Activated CD8-positive, alpha-beta memory T cell treated with anti-CD3 and anti-CD28 coated beads, Interleukin-2, amount 10 ng/mL, durations not matched to agents 7 days and 5 days (primary cell): ENCODE data around the gene GNB3. TPM values are rescaled to one million over a fixed set of nuclear protein-coding genes. Genes with fewer than 3 reads are reported as not detected.
A peak's percentile ranks its signal among the peaks of the same experiment; 100 is the strongest.
"Not testable (repeated sequence)": the region's sequence is repeated elsewhere in the genome, so short reads cannot be mapped to it uniquely, and the experiment has no call there.

Experiments used
- ATAC-seq: fragments of 150-1000 bp; cut with Tn5 transposase; one replicate; pipeline ENCODE4 v1.10.0; 2021; ENCODE audit warnings: moderate library complexity
- CTCF ChIA-PET: fragments of 350-600 bp; sonication (Branson Sonifier 250); formaldehyde crosslinking; loops from one replicate; lab custom pipeline; 2021; ENCODE audit warnings: antibody characterized with exemption; lab: Charles Lee
- DNase-seq: peaks from one replicate; pipeline ENCODE4 v3.0.0-alpha.2; 2020
- H3K27ac Mint-ChIP-seq: one replicate; pipeline ENCODE4 v1.8.0; 2021; ENCODE audit warnings: mild to moderate bottlenecking, mixed read lengths
- H3K27me3 Mint-ChIP-seq: one replicate; pipeline ENCODE4 v1.8.0; 2021; ENCODE audit warnings: mixed read lengths
- H3K36me3 Mint-ChIP-seq: one replicate; pipeline ENCODE4 v1.8.0; 2021; ENCODE audit warnings: mild to moderate bottlenecking, mixed read lengths
- H3K4me1 Mint-ChIP-seq: one replicate; pipeline ENCODE4 v1.8.0; 2021; ENCODE audit warnings: mixed read lengths
- H3K4me3 Mint-ChIP-seq: one replicate; pipeline ENCODE4 v1.8.0; 2021; ENCODE audit warnings: mild to moderate bottlenecking, moderate library complexity, mixed read lengths
- H3K9me3 Mint-ChIP-seq: one replicate; pipeline ENCODE4 v1.8.0; 2022; ENCODE audit warnings: low read depth, mixed read lengths
- total RNA-seq, 2 experiments: library from RNA; stranded (reverse); gene quantifications; one replicate each; pipeline ENCODE4 v1.2.3, GENCODE V29; 2021

GNB3 gene
- total RNA-seq, 2 experiments from 2014 or later = 0.12 TPM; not detected in 1

GRCh38 chr12:6869049-6870021 is 28.6 kb downstream of the GNB3 start:
- no peaks in the 10 kb centered on the region for H3K9me3 Mint-ChIP-seq
- H3K27ac Mint-ChIP-seq = peak overlapping the region; percentile 88
- H3K4me3 Mint-ChIP-seq = peak overlapping the region; percentile 98
- peaks cover 51% of the 10 kb centered on the region for H3K4me1 Mint-ChIP-seq
- CTCF ChIA-PET = interaction anchor here (0.6 to 4.9 kb wide), 35 partner anchors 9 to 264 kb away, joined by 3 to 55 read pairs (median 5); partner anchors contain the start of genes C12orf57, C1RL, CDCA3 and COPS7A
- DNase-seq (peak; percentile 91), ATAC-seq (no peak)
- no peaks in the 10 kb centered on the region for H3K27me3 Mint-ChIP-seq
- peaks cover 54% of the 10 kb centered on the region for H3K36me3 Mint-ChIP-seq

- Mint-ChIP-seq H3K4me1 (peaks cover 57% of the 10 kb centered on the region), H3K4me3 (peak overlapping the region; percentile 98), H3K36me3 (peaks cover 50% of the 10 kb centered on the region), H3K27ac (peak overlapping the region; percentile 41)
- CTCF ChIA-PET = interaction anchor here (0.9 to 7.3 kb wide), 14 partner anchors 10 to 239 kb away, joined by 3 to 90 read pairs (median 8); partner anchors contain the start of genes C12orf57, C1RL, CDCA3 and RNU7-1
- not testable (repeated sequence) for H3K9me3 Mint-ChIP-seq, ATAC-seq, H3K27me3 Mint-ChIP-seq, DNase-seq
Observed at GRCh38 chr12:6870304-6870703, 29.6 kb downstream of the GNB3 start.

DNA sequence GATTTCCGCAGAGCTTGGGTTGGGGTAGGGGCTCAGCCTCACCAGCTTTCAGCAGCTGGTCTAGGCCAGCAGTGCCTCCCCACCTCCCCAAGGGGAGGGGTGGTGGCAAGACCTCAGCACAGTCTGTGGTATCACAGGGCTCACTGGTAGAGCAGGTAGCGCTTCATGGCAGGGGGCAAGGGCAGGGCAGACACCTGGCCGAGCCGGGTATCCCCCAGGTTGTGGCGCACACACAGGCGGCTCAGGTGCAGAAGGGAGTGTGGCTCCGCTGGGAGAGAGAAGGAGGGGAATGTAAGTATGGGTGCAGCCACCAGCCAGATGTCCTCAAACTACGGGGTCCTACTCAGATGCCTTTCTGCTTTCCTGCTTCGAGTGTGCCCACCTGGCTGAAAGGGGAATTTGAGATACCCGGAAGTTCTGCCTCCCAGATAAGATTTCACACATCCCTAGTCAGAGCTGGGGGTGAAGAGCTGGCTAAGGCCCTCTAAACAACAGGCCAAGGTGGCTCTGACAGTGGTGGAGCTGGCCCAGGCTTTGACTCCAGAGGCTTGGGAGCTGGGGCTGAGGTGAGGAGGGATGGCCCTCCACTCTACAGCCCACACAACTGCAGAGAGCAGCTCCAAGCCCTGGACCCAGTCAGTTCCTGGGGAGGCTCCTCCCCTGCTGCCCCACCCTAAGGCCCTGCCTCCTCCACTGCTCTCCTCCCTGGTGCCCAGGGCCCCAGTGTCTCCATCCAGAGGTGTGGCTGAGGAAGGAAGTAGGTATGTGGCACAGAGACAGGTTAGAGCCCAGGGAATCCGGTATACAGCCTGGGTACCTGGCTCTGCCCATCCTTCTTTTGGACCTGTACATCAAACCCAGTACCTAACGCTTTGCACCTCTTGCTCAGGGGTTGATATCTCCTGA is 30.6 kb downstream of the GNB3 start:
- H3K27me3 Mint-ChIP-seq = no peaks in the 10 kb centered on the region
- H3K9me3 Mint-ChIP-seq = no peaks in the 10 kb centered on the region
- peak overlapping the region; percentile 91 for H3K27ac Mint-ChIP-seq
- DNase-seq = peak; percentile 71
- H3K4me1 Mint-ChIP-seq = peaks cover 60% of the 10 kb centered on the region
- H3K36me3 Mint-ChIP-seq = peaks cover 50% of the 10 kb centered on the region
- peak overlapping the region; percentile 77 for H3K4me3 Mint-ChIP-seq
- CTCF ChIA-PET = interaction anchor here (1.1 to 7.3 kb wide), 30 partner anchors 9 to 318 kb away, joined by 3 to 90 read pairs (median 10); partner anchors contain the start of genes C12orf57, CDCA3, COPS7A and LAG3
- ATAC-seq = peak; percentile 6

GRCh38 chr12:6872073-6873048 is 31.6 kb downstream of the GNB3 start:
- Mint-ChIP-seq H3K27ac (peak overlapping the region; percentile 91), H3K9me3 (no peaks in the 10 kb centered on the region), H3K27me3 (no peaks in the 10 kb centered on the region), H3K4me3 (peak overlapping the region; percentile 77), H3K36me3 (peaks cover 55% of the 10 kb centered on the region), H3K4me1 (peaks cover 57% of the 10 kb centered on the region)
- CTCF ChIA-PET = interaction anchor here (0.5 to 7.3 kb wide), 63 partner anchors 8 to 337 kb away, joined by 3 to 90 read pairs (median 5); partner anchors contain the start of genes C12orf57, C1RL, CDCA3 and COPS7A
- DNase-seq (peak; percentile 91), ATAC-seq (peak; percentile 32)

- DNase-seq (peak; percentile 99), ATAC-seq (peak; percentile 79)
- peak within 1 kb of the TSS; percentile 91 for H3K27ac Mint-ChIP-seq
- H3K4me1 Mint-ChIP-seq = peaks cover 58% of the 10 kb centered on the region
- H3K27me3 Mint-ChIP-seq = no peaks in the 10 kb centered on the region
- peak within 1 kb of the TSS; percentile 77 for H3K4me3 Mint-ChIP-seq
- peaks cover 51% of the 10 kb centered on the region for H3K36me3 Mint-ChIP-seq
- CTCF ChIA-PET = interaction anchor here (0.5 to 7.3 kb wide), 54 partner anchors 8 to 336 kb away, joined by 3 to 90 read pairs (median 6); partner anchors contain the start of genes C12orf57, C1RL, CDCA3 and COPS7A
- H3K9me3 Mint-ChIP-seq = no peaks in the 10 kb centered on the region
Observed at GRCh38 chr12:6873094-6874014, 32.6 kb downstream of the GNB3 start, which contains the start of gene SPSB2. Gene SPSB2 (minus strand): TSS chr12:6873303. CDS start chr12:6872901, 402 bp downstream.

DNA sequence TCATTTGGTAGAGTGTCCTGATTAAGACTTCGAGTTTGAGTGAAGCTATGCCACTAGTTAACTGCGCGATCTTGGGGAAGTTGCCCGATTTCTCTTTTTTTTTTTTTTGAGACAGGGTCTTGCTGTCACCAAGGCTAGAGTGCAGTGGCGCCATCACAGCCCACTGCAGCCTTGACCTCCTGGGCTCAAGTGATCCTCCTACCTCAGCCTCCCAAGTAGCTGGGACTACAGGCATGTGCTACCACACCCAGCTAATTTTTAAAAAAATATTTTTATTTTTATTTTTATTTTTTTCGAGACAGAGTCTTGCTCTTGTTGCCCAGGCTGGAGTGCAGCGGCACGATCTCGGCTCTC is 33.3 kb downstream of the GNB3 start:
- Mint-ChIP-seq H3K36me3 (peaks cover 47% of the 10 kb centered on the region), H3K27ac (peak overlapping the region; percentile 77), H3K4me1 (peaks cover 52% of the 10 kb centered on the region), H3K4me3 (peak overlapping the region; percentile 77)
- H3K27me3 Mint-ChIP-seq, H3K9me3 Mint-ChIP-seq, DNase-seq, ATAC-seq: not testable (repeated sequence)
- CTCF ChIA-PET = interaction anchor here (1.3 to 7.3 kb wide), 12 partner anchors 8 to 316 kb away, joined by 3 to 90 read pairs (median 10); partner anchors contain the start of genes C12orf57, CDCA3, RNU7-1 and USP5

GRCh38 chr12:6879824-6880223 is 39.1 kb downstream of the GNB3 start:
- H3K27ac Mint-ChIP-seq, ATAC-seq, H3K4me3 Mint-ChIP-seq, H3K27me3 Mint-ChIP-seq, H3K9me3 Mint-ChIP-seq, DNase-seq, H3K4me1 Mint-ChIP-seq: not testable (repeated sequence)
- peaks cover 20% of the 10 kb centered on the region for H3K36me3 Mint-ChIP-seq
- CTCF ChIA-PET = interaction anchor here (0.6 to 5.2 kb wide), 4 partner anchors 9 to 229 kb away, joined by 3 to 31 read pairs (median 4); no protein-coding TSS in a partner anchor

- CTCF ChIA-PET = interaction anchor here (0.5 to 5.2 kb wide), 4 partner anchors 8 to 37 kb away, joined by 3 to 31 read pairs (median 10); partner anchors contain the start of genes SPSB2 and TPI1
- ATAC-seq = no peak
- Mint-ChIP-seq H3K27me3 (no peaks in the 10 kb centered on the region), H3K36me3 (peaks cover 12% of the 10 kb centered on the region), H3K4me1 (peaks cover 1% of the 10 kb centered on the region), H3K4me3 (no peak overlapping the region), H3K9me3 (no peaks in the 10 kb centered on the region), H3K27ac (no peak overlapping the region)
- DNase-seq = no peak
Observed at GRCh38 chr12:6883252-6883651, 42.5 kb downstream of the GNB3 start.

GRCh38 chr12:6883683-6884082 is 43.0 kb downstream of the GNB3 start:
- no peak overlapping the region for H3K4me3 Mint-ChIP-seq
- peaks cover 15% of the 10 kb centered on the region for H3K36me3 Mint-ChIP-seq
- no peaks in the 10 kb centered on the region for H3K27me3 Mint-ChIP-seq
- DNase-seq (no peak), ATAC-seq (no peak)
- peaks cover 5% of the 10 kb centered on the region for H3K4me1 Mint-ChIP-seq
- H3K9me3 Mint-ChIP-seq = no peaks in the 10 kb centered on the region
- CTCF ChIA-PET = interaction anchor here (1.1 to 5.2 kb wide), 3 partner anchors 8 to 15 kb away, joined by 4 to 31 read pairs (median 16); partner anchors contain the start of genes SPSB2 and TPI1
- no peak overlapping the region for H3K27ac Mint-ChIP-seq

- Mint-ChIP-seq H3K4me1 (peaks cover 6% of the 10 kb centered on the region), H3K9me3 (no peaks in the 10 kb centered on the region), H3K27ac (no peak overlapping the region), H3K4me3 (no peak overlapping the region), H3K27me3 (no peaks in the 10 kb centered on the region), H3K36me3 (peaks cover 13% of the 10 kb centered on the region)
- no peak for DNase-seq
- no peak for ATAC-seq
- CTCF ChIA-PET = interaction anchor here (0.8 kb wide), 1 partner anchor 12 kb away, joined by 3 read pairs; no protein-coding TSS in a partner anchor
Observed at GRCh38 chr12:6884539-6884938, 43.8 kb downstream of the GNB3 start.
